ENCODE results near the gene NOC4L.

DNA sequence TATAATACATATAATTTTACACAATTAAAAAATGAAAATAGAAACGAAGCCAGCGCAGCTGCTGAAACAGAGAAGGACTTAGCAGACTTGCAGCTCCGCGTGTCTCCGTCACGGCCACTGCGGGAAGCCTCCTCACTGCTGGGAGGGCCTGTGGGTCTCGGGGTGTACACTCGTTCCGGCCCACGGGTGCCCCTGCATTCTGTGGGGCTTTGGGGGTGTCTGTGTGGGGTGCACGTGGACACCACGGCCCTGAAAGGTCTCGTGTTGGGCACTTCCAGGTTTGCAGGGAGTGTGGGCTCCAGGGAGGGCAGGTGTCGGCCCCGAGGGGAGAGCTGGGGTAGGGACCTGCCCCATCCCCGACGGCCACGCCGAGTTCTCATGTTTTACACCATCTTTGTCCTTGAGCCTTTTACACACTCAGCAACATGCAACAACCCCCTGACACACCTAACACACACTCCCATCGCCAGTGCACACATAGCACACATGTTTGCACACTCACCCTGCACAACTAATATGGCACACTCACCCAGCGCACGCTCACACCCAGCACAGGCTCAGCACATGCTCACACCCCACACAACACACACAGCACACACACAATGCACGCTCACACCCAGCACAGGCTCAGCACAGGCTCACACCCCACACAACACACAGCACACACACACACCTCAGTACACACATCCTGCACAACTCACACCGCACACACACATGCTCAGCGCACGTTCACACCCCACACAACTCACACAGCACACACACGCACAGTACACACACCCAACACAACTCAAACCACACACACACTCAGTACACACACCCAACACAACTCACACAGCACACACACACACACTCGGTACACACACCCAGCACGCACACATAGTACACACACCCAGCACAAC lies 36.6 kb downstream of the NOC4L start:
- TF ChIP-seq, protein P1, sequence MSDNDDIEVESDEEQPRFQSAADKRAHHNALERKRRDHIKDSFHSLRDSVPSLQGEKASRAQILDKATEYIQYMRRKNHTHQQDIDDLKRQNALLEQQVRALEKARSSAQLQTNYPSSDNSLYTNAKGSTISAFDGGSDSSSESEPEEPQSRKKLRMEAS (IDR thresholded peaks at IDR 0.05): no peak
- TF ChIP-seq EP300 (IDR thresholded peaks at IDR 0.05; ENCODE audit: borderline replicate concordance) (no peak), FOXM1 (IDR thresholded peaks at IDR 0.05; ENCODE audit: borderline replicate concordance, low read depth) (no peak), YY1 (IDR thresholded peaks at IDR 0.05; ENCODE audit: low read depth) (no peak), CREB1 (IDR thresholded peaks at IDR 0.05; ENCODE audit: low read depth) (no peak), TAF1 (IDR thresholded peaks at IDR 0.05; ENCODE audit: low read depth) (no peak), TEAD4 (IDR thresholded peaks at IDR 0.05) (no peak), RAD21 (IDR thresholded peaks at IDR 0.05; ENCODE audit: low read depth) (no peak), CEBPB (IDR thresholded peaks at IDR 0.05) (no peak)

Data from Ishikawa (cell line).